KOPT-K1 (cell line): ENCODE measurements around the gene THSD4.

Experiments
- H3K27ac ChIP-seq: fragments of 200-600 bp; sonication (generic); 2 replicates; pipeline ENCODE4 v1.5.1; 2016; ENCODE audit warnings: antibody characterized with exemption, mild to moderate bottlenecking, low read depth, low read length; ENCODE audit not compliant: poor library complexity, severe bottlenecking
- H3K36me3 ChIP-seq: fragments of 200-600 bp; sonication (generic); 2 replicates; pipeline ENCODE4 v1.5.1; 2017; ENCODE audit warnings: antibody characterized with exemption, mild to moderate bottlenecking, low read length, moderate library complexity; ENCODE audit not compliant: insufficient read depth
- H3K9me3 ChIP-seq: fragments of 200-600 bp; sonication (generic); 2 replicates; pipeline ENCODE4 v1.5.1; 2017; ENCODE audit warnings: antibody characterized with exemption, low read length, mild to moderate bottlenecking; ENCODE audit not compliant: insufficient read depth, poor library complexity, severe bottlenecking

The THSD4 gene

GRCh38 chr15:71629781-71630474 lies 514.7 kb downstream of the THSD4 start:
- Histone ChIP-seq H3K9me3 (no peaks in the 10 kb centered on the region), H3K36me3 (no peaks in the 10 kb centered on the region), H3K27ac (no peak overlapping the region)

GRCh38 chr15:71630475-71630809 lies 515.2 kb downstream of the THSD4 start:
- H3K27ac ChIP-seq = no peak overlapping the region
- no peaks in the 10 kb centered on the region for H3K9me3 ChIP-seq

GRCh38 chr15:71632576-71633195 lies 517.4 kb downstream of the THSD4 start:
- Histone ChIP-seq H3K36me3 (no peaks in the 10 kb centered on the region), H3K27ac (no peak overlapping the region), H3K9me3 (no peaks in the 10 kb centered on the region)

More at GRCh38 chr15:71630475-71630809, 515.2 kb downstream of the THSD4 start:
- no peaks in the 10 kb centered on the region for H3K36me3 ChIP-seq

- Histone ChIP-seq H3K9me3 (no peaks in the 10 kb centered on the region), H3K36me3 (no peaks in the 10 kb centered on the region), H3K27ac (no peak overlapping the region)
Observed at GRCh38 chr15:71634820-71635560, 519.7 kb downstream of the THSD4 start.

- Histone ChIP-seq H3K36me3 (no peaks in the 10 kb centered on the region), H3K9me3 (no peaks in the 10 kb centered on the region), H3K27ac (no peak overlapping the region)
Observed at GRCh38 chr15:71635735-71636134, 520.5 kb downstream of the THSD4 start.

GRCh38 chr15:71638876-71639275 lies 523.6 kb downstream of the THSD4 start:
- H3K27ac ChIP-seq = no peak overlapping the region
- no peaks in the 10 kb centered on the region for H3K9me3 ChIP-seq
- no peaks in the 10 kb centered on the region for H3K36me3 ChIP-seq

GRCh38 chr15:71639471-71639870 lies 524.2 kb downstream of the THSD4 start:
- Histone ChIP-seq H3K9me3 (no peaks in the 10 kb centered on the region), H3K27ac (no peak overlapping the region), H3K36me3 (no peaks in the 10 kb centered on the region)

- Histone ChIP-seq H3K27ac (no peak overlapping the region), H3K36me3 (no peaks in the 10 kb centered on the region), H3K9me3 (peaks cover 7% of the 10 kb centered on the region)
Observed at GRCh38 chr15:71643918-71644317, 528.6 kb downstream of the THSD4 start.

- no peak overlapping the region for H3K27ac ChIP-seq
- no peaks in the 10 kb centered on the region for H3K36me3 ChIP-seq
- peaks cover 7% of the 10 kb centered on the region for H3K9me3 ChIP-seq
Observed at GRCh38 chr15:71646767-71647486, 531.7 kb downstream of the THSD4 start.

GRCh38 chr15:71647487-71647808 lies 532.2 kb downstream of the THSD4 start:
- Histone ChIP-seq H3K9me3 (peaks cover 7% of the 10 kb centered on the region), H3K36me3 (no peaks in the 10 kb centered on the region), H3K27ac (no peak overlapping the region)

GRCh38 chr15:71648095-71648494 lies 532.8 kb downstream of the THSD4 start:
- no peak overlapping the region for H3K27ac ChIP-seq
- no peaks in the 10 kb centered on the region for H3K36me3 ChIP-seq
- peaks cover 7% of the 10 kb centered on the region for H3K9me3 ChIP-seq

- Histone ChIP-seq H3K9me3 (peaks cover 3% of the 10 kb centered on the region), H3K36me3 (no peaks in the 10 kb centered on the region), H3K27ac (no peak overlapping the region)
Observed at GRCh38 chr15:71649894-71650293, 534.6 kb downstream of the THSD4 start.

GRCh38 chr15:71650603-71651002 lies 535.3 kb downstream of the THSD4 start:
- Histone ChIP-seq H3K9me3 (no peaks in the 10 kb centered on the region), H3K27ac (no peak overlapping the region), H3K36me3 (no peaks in the 10 kb centered on the region)

- Histone ChIP-seq H3K9me3 (no peaks in the 10 kb centered on the region), H3K27ac (no peak overlapping the region)
Observed at GRCh38 chr15:71651750-71652186, 536.5 kb downstream of the THSD4 start.

GRCh38 chr15:71654042-71654719 lies 538.9 kb downstream of the THSD4 start:
- Histone ChIP-seq H3K9me3 (no peaks in the 10 kb centered on the region), H3K27ac (no peak overlapping the region), H3K36me3 (no peaks in the 10 kb centered on the region)

More at GRCh38 chr15:71651750-71652186, 536.5 kb downstream of the THSD4 start:
- H3K36me3 ChIP-seq = no peaks in the 10 kb centered on the region
